NCI-H2227 treated with DMSO at 0.1 percent for 48 hours (cell line): Measurements from ENCODE around the gene HOMER2.
"Not testable (repeated sequence)": the region's sequence is repeated elsewhere in the genome, so short reads cannot be mapped to it uniquely, and the experiment has no call there.

Source experiments
- DNase-seq: peaks from one replicate; lab custom pipeline; 2025; lab: John Stamatoyannopoulos, UW

HOMER2 gene

GRCh38 chr15:82952158-82953081 lies at the start of gene HOMER2:
HOMER2 (minus strand) TSS chr15:82952720; CDS start chr15:82952535, 185 bp downstream.
- DNase-seq = peak; percentile 36

GRCh38 chr15:83000672-83001031 lies 48.1 kb upstream of the HOMER2 start:
- not testable (repeated sequence) for DNase-seq

- no peak for DNase-seq
Observed at GRCh38 chr15:82999905-83000671, 47.6 kb upstream of the HOMER2 start.

GRCh38 chr15:82999426-82999825 lies 46.9 kb upstream of the HOMER2 start:
- DNase-seq = no peak

GRCh38 chr15:82995938-82996337 lies 43.4 kb upstream of the HOMER2 start:
- DNase-seq = no peak

- DNase-seq = no peak
Observed at GRCh38 chr15:82995076-82995475, 42.6 kb upstream of the HOMER2 start.

GRCh38 chr15:82993144-82993543 lies 40.6 kb upstream of the HOMER2 start:
- DNase-seq = no peak

- DNase-seq = no peak
Observed at GRCh38 chr15:82992436-82992998, 40.0 kb upstream of the HOMER2 start.

GRCh38 chr15:82986442-82986780 lies 33.9 kb upstream of the HOMER2 start:
- DNase-seq = no peak

GRCh38 chr15:82985688-82986441 lies 33.3 kb upstream of the HOMER2 start, which contains the start of gene RAMAC:
RAMAC (plus strand) TSS chr15:82986210; CDS start chr15:82989019, 2,809 bp downstream.
- DNase-seq = peak; percentile 91

- DNase-seq = no peak
Observed at GRCh38 chr15:82980981-82981380, 28.5 kb upstream of the HOMER2 start.

- DNase-seq = no peak
Observed at GRCh38 chr15:82979726-82980125, 27.2 kb upstream of the HOMER2 start.

GRCh38 chr15:82978438-82978837 lies 25.9 kb upstream of the HOMER2 start:
- no peak for DNase-seq

GRCh38 chr15:82977076-82977475 lies 24.6 kb upstream of the HOMER2 start:
- no peak for DNase-seq

GRCh38 chr15:82972990-82973389 lies 20.5 kb upstream of the HOMER2 start:
- no peak for DNase-seq

- no peak for DNase-seq
Observed at GRCh38 chr15:82971218-82971984, 18.9 kb upstream of the HOMER2 start.

- DNase-seq = no peak
Observed at GRCh38 chr15:82970696-82971095, 18.2 kb upstream of the HOMER2 start.

- no peak for DNase-seq
Observed at GRCh38 chr15:82970078-82970686, 17.7 kb upstream of the HOMER2 start.

- no peak for DNase-seq
Observed at GRCh38 chr15:82969353-82969752, 16.8 kb upstream of the HOMER2 start.

GRCh38 chr15:82968066-82968465 lies 15.5 kb upstream of the HOMER2 start:
- no peak for DNase-seq

GRCh38 chr15:82966671-82967071 lies 14.2 kb upstream of the HOMER2 start:
- no peak for DNase-seq
